HG03139 (cell line): ENCODE data around the gene ALG2.
"Not testable (repeated sequence)": the region's sequence is repeated elsewhere in the genome, so short reads cannot be mapped to it uniquely, and the experiment has no call there.

Experiments used
- ATAC-seq: cut with Tn5 transposase; IDR thresholded peaks from one replicate; pipeline ENCODE4 v1.9.1; 2021; ENCODE audit not compliant: unreplicated experiment

Gene ALG2

GRCh38 chr9:99238331-99238730, 16.6 kb upstream of the ALG2 start:
- no peak for ATAC-seq

DNA sequence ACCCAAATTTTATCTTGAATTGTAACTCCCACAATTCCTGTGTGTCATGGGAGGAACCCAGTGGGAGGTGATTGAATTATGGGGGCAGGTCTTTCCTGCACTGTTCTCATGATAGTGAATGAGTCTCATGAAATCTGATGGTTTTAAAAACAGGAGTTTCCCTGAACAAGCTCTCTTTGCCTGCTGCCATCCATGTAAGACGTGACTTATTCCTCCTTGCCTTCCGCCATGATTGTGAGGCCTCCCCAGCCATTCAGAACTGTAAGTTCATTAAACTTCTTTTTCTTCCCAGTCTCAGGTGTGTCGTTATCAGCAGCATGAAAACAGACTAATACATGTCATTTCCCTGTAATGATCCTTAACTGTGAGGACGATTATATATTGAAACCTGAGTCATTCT, 16.1 kb upstream of the ALG2 start:
- not testable (repeated sequence) for ATAC-seq

DNA sequence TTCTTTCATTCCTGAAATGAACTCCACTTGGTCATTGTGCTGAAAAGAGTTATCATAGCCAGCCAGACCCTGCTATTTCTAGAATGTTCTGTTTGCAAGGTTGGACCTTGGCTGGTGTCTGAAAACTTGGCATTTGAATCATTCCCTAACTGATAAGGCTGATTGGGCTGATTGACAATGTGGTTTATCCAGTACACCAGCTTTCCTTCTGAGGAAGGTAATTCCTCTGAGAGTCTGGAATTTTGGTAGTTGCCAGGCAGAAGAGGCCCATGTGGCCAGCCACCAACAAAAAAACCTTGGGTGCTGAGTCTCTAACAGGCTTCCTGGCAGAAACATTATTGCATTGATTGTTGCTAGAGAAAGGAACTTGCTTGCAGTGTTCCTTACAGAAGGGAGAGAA, 15.6 kb upstream of the ALG2 start:
- ATAC-seq: no peak

DNA sequence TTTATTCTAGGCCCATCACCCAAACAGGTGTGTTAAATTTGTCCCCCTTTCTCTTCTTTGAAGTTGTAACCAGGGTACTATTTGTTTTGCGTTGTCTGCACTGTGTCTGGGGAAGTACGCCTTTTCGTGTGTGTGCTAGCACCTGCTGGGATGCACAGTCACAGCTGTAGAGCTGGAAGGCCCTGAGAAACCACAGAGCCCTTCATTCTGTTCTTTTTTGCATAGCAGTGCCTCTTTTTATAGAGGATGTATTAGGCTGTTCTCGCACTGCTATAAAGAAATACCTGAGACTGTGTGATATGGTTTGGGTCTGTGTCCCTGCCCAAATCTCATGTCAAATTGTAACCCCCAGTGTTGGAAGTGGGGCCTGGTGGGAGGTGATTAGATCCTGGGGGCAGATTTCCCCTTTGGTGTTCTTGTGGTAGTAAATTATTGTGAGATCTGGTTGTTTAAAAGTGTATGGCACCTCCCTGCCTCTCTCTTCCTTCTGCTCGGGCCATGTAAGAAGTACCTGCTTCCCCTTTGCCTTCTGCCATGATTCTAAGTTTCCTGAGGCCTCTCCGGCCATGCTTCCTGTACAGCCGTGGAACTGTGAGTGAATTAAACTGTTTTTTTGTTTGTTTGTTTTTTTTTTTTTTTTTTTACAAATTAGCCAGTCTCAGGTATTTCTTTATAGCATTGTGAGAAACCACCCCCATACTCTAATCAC, 14.3 kb upstream of the ALG2 start:
- ATAC-seq: peak; percentile 92

- ATAC-seq: no peak
These were observed 13.3 kb upstream of the ALG2 start for GRCh38 chr9:99235069-99235468.

GRCh38 chr9:99234618-99235017, 12.9 kb upstream of the ALG2 start:
- ATAC-seq: no peak

GRCh38 chr9:99231711-99232110, 10.0 kb upstream of the ALG2 start:
- ATAC-seq: no peak

DNA sequence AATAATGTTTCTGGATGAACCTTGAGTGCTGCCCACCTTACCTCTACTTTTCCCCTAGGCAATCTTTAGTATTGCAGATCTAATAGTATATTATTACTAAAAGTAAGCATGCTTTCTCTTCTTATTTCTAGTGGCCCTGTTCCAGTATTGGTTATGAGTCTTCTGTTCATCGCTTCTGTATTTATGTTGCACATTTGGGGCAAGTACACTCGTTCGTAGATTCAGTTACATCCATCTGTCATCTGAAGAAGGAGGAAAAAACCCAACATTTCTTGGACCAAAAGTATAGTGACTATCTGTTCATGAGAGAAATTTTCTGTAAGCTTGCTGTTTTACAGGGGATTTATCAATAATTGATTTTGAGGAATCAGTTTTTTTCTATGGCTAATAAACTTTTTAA, 8.5 kb upstream of the ALG2 start:
- ATAC-seq: no peak

GRCh38 chr9:99226054-99226453, 4.3 kb upstream of the ALG2 start:
- no peak for ATAC-seq

DNA sequence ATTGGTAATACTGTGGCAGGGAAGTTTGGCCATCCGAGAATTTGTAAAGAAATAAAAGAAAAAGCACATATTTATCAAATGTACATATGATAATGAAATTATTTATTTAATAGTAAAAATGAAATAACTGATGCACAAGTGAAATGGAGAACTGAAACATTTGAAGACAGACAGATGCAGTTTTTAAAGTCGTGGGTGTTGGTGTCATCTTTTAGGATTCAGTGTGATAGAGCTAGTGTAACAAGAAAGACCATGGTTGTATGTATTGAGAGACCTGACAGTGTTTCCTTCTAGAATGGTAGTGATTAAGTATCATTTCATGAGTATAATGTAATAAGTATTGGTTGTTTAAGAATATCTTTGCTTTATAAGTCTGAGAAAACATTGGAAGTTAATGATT, 2.7 kb upstream of the ALG2 start:
- no peak for ATAC-seq

DNA sequence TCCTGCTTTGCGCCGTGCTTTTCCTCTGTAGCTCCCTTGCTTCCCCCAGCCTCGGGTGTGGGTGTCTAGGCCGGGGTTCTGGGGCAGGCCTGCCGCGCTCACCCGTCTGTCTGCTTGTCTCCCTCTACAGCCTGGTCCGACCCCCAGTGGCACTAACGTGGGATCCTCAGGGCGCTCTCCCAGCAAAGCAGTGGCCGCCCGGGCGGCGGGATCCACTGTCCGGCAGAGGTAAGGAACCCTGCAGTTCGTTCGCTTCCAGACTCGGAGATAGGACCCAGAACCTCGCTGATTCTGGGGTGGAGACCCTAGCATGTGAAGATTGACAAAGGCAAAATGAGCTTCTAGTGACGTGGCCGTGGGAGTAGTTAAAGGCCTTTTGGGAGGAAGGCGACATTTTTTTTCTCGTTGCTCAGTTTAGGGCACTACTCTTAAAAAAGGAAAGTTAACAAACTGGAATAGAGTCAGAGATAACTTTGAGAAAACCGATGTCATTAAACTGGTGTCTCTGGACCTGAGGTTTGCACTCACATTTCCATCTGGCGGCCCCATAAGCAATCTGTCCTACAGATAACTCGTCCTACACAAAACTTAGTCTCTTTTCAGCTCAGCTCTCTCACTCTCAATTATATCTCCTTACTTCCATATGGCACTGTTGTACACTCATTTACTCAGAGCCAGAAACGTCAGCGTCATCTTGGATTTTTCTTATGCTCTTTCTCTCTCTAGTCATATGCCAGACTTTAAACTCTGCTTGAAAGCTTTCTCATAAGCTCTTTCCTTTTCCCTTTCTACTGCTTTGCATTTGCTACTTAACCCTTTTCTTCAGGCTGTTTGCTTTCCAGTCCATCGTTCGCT, 901 bp upstream of the ALG2 start:
- ATAC-seq: peak; percentile 23

DNA sequence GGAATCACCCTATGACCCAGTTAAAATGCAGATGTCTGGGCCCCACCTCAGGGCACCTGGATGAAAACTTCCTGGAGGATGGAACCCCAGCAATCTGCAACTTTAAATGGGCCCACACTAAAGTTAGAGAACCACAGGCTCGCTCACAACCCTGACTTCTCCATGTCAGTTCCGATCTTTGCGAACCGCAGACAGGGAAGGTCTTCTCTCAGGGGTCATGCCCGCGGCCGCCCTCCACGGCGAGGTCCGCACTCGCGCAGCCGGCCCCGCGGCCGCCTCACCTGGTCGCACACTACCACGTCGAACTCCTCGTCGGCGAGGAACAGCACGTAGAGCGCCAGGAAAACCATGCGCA, 499 bp downstream of the ALG2 start:
- no peak for ATAC-seq

DNA sequence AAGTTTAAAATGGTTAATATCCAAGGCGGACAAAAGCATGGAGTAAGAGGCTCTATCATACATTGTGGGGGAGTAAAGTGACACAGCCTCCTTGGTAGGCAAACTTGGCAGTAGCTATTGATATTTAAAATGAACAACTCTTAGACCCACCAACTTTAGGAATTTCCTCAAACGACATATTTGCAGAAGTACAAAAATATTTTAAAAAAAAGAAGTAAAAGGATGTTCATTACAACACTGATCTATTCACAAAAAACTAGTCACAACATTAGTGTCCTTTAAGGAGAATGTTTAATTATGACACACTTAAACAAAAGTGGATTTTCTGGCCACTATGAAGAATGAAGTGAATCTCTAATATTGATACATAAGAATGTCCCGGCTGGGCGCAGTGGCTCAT, 1.7 kb downstream of the ALG2 start:
- no peak for ATAC-seq

DNA sequence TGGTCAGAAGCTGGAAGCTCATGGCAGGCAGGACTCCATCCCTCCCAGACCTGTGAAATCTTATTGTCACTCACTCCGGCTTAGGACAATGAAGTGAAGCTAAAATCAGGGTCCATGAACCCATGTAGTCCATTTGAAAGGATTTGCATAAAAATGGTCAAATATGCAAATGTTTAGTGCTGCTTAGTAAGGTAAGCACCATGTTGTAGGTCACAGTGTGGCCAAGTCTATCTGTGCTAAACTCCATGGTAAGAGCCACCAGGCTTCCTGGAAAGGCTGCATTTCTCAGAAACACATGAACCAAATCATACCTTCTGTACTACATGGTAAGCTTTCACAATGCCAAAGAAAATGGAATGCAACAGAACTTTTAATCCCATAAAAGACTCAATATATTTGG, 5.7 kb downstream of the ALG2 start:
- no peak for ATAC-seq

DNA sequence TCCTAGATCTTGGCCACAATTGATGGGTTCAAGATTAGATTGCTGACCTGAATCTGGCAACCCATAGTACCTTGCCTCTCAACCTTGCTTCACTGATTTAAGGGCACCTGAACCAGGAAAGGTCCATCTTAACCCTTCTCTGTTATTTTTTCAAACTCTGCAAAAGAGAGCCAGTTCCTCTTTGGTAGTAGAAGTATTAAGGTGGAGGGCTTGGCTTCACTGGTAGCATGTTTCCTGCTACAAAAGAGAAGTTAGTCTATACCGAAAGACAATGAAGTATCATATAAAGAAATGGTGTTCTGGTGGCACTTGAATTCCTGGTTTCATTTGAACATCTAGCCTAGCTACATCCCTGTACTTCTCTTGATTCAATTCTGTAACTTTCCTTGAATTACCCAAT, 8.5 kb downstream of the ALG2 start:
- ATAC-seq: no peak

DNA sequence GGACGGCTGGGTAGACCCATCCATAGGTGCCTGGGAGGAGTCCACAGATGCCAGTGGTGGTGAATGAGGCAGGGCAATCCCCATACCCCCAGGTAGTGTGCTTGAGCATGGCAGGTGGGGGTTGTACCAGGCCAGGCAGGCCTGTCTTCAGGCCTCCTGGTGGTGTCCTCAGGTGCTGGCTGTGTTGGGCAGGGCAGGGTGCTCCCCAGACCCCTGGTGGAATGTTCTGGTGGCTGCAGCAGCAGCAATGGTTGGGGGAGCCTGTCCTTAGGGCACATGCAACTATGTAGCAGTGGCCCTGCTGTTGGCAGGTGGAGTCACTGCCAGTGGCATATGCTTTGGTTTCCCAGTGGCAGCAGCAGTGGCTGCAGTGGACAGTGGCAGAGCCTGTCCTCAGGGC, 10.0 kb downstream of the ALG2 start:
- no peak for ATAC-seq

- ATAC-seq: no peak
These were observed 11.2 kb downstream of the ALG2 start for GRCh38 chr9:99210572-99210971.

GRCh38 chr9:99201603-99202002, 20.1 kb downstream of the ALG2 start:
- no peak for ATAC-seq

DNA sequence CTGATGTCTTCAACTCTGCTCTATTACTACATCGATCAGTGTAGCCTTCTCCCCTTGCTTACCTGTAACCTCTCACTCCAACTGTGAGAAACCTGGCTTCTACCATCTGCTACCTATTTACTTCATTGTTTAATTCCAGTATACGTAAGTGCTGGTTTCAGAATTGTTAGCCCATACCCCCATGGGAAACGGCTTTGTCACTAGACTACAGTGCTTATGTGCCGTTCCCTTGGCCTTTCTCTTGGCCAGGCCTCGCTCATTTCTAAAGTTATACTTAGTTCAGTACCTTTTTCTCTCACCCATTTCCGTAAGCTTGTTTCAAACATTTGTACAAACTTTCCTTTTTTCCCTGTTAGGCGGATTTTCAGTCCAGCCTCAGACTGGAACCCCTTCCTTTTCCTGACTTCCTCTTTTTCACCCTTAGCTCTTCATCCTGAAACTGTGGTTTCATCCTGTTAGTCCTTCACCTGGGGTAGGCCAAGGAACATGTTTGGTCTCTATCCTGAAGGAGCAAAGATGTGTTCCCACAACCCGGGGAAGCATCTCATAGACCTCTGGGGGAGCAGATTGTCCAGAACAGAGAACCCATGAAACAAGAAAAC, 21.7 kb downstream of the ALG2 start:
- no peak for ATAC-seq

GRCh38 chr9:99197987-99198386, 23.8 kb downstream of the ALG2 start:
- no peak for ATAC-seq

DNA sequence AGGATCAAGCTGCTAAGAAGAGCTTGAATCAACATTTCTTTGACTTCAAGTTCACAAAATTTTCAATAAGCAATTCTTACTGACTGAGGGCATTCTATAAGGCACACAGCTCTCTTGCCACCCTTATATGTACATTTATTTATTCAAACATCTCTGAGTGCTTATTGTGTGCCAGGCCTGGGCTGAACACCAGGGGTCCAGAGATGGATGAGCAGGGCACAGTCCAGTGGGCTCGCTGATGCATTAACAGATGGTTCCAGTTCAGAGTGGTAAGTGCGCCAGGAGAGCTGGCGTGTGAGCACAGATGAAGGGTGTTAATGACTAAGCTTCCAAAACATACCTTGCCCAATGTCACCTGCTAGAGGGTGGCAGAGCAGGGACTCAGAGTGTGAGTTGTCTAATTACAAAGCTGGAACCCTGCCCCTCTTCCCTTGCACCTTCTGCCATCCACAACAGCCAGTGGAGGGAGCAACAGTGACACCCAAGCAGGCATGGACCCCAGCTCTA, 24.6 kb downstream of the ALG2 start:
- no peak for ATAC-seq

DNA sequence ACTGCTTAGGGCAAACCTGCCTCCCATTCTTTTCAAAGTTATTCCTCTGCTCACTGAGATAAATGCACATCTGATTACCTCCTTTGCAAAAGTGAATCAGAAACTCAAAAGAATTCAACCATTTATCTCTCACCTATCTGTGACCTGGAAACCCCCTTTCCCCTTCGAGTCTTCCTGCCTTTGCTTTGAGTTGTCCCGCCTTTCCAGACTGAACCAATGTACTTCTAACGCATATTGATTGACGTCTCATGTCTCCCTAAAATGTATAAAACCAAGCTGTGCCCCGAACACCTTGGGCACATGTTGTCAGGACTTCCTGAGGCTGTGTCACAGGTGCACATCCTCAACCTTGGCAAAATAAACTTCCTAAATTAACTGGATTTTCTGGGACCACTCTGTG, 25.3 kb downstream of the ALG2 start:
- not testable (repeated sequence) for ATAC-seq
